ENCODE data around the gene INSRR.
A peak's percentile ranks its signal among the peaks of the same experiment; 100 is the strongest.

Gene INSRR

GRCh38 chr1:156840186-156840897 lies 18.6 kb downstream of the INSRR start:
- H3K4me3 ChIP-seq (ENCODE audit: low read depth, low read length), result no peak overlapping the region
- TF ChIP-seq CTCF (IDR thresholded peaks at IDR 0.05; ENCODE audit: borderline replicate concordance, insufficient read depth, low read depth, low read length), result no peak

- H3K4me3 ChIP-seq (ENCODE audit: low read depth, low read length), result no peak overlapping the region
- no peak for TF ChIP-seq CTCF (IDR thresholded peaks at IDR 0.05; ENCODE audit: borderline replicate concordance, insufficient read depth, low read depth, low read length)
These were observed 19.3 kb downstream of the INSRR start for GRCh38 chr1:156839426-156840109.

GRCh38 chr1:156838972-156839371 lies 19.9 kb downstream of the INSRR start:
- no peak overlapping the region for H3K4me3 ChIP-seq (ENCODE audit: low read depth, low read length)
- peak; percentile 91 for TF ChIP-seq CTCF (IDR thresholded peaks at IDR 0.05; ENCODE audit: borderline replicate concordance, insufficient read depth, low read depth, low read length)

GRCh38 chr1:156836892-156837291 lies 22.0 kb downstream of the INSRR start:
- no peak for TF ChIP-seq CTCF (IDR thresholded peaks at IDR 0.05; ENCODE audit: borderline replicate concordance, insufficient read depth, low read depth, low read length)
- H3K4me3 ChIP-seq (ENCODE audit: low read depth, low read length), result no peak overlapping the region

- no peak overlapping the region for H3K4me3 ChIP-seq (ENCODE audit: low read depth, low read length)
- TF ChIP-seq CTCF (IDR thresholded peaks at IDR 0.05; ENCODE audit: borderline replicate concordance, insufficient read depth, low read depth, low read length), result no peak
These were observed 22.8 kb downstream of the INSRR start for GRCh38 chr1:156836041-156836654.

- no peak overlapping the region for H3K4me3 ChIP-seq (ENCODE audit: low read depth, low read length)
- TF ChIP-seq CTCF (IDR thresholded peaks at IDR 0.05; ENCODE audit: borderline replicate concordance, insufficient read depth, low read depth, low read length), result no peak
These were observed 24.6 kb downstream of the INSRR start for GRCh38 chr1:156834322-156834721.
